ENCODE data around the gene STX17. TPM values are rescaled to one million over a fixed set of nuclear protein-coding genes. Genes with fewer than 3 reads are reported as not detected.

STX17 gene
- total and polyA plus RNA-seq, 12 donors: 5.4 to 47.2 (median 29.1) TPM

GRCh38 chr9:99881769-99882168 lies 24.7 kb upstream of the STX17 start:
- H3K27me3 ChIP-seq: no peaks in the 10 kb centered on the region
- H3K36me3 ChIP-seq (replicated peaks in 1 of 2): no peaks in the 10 kb centered on the region
- intact Hi-C loops (cut with DNase I): no loop called here
- no peak overlapping the region for H3K27ac ChIP-seq
- no peak for DNase-seq
- H3K4me3 ChIP-seq: no peak overlapping the region
- H3K4me1 ChIP-seq (replicated peaks in 1 of 2): no peaks in the 10 kb centered on the region
- no peaks in the 10 kb centered on the region for H3K9me3 ChIP-seq (replicated peaks in 1 of 3)
- TF ChIP-seq POLR2A (IDR thresholded peaks at IDR 0.05): no peak
- TF ChIP-seq, protein P1, sequence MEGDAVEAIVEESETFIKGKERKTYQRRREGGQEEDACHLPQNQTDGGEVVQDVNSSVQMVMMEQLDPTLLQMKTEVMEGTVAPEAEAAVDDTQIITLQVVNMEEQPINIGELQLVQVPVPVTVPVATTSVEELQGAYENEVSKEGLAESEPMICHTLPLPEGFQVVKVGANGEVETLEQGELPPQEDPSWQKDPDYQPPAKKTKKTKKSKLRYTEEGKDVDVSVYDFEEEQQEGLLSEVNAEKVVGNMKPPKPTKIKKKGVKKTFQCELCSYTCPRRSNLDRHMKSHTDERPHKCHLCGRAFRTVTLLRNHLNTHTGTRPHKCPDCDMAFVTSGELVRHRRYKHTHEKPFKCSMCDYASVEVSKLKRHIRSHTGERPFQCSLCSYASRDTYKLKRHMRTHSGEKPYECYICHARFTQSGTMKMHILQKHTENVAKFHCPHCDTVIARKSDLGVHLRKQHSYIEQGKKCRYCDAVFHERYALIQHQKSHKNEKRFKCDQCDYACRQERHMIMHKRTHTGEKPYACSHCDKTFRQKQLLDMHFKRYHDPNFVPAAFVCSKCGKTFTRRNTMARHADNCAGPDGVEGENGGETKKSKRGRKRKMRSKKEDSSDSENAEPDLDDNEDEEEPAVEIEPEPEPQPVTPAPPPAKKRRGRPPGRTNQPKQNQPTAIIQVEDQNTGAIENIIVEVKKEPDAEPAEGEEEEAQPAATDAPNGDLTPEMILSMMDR (IDR thresholded peaks at IDR 0.05): no peak

GRCh38 chr9:99885747-99886146 lies 20.7 kb upstream of the STX17 start:
- Histone ChIP-seq H3K27me3 (no peaks in the 10 kb centered on the region), H3K36me3 (replicated peaks in 1 of 2) (no peaks in the 10 kb centered on the region), H3K4me1 (replicated peaks in 1 of 2) (no peaks in the 10 kb centered on the region), H3K9me3 (replicated peaks in 1 of 3) (no peaks in the 10 kb centered on the region), H3K27ac (no peak overlapping the region), H3K4me3 (no peak overlapping the region)
- 41 to 68% (median 49%) methylated on average over 1 of the region's 1 CpG for WGBS, 4 donors
- no peak for TF ChIP-seq POLR2A (IDR thresholded peaks at IDR 0.05)
- TF ChIP-seq, protein P1 (IDR thresholded peaks at IDR 0.05): no peak
- intact Hi-C loops (cut with DNase I): no loop called here
- DNase-seq: no peak

DNA sequence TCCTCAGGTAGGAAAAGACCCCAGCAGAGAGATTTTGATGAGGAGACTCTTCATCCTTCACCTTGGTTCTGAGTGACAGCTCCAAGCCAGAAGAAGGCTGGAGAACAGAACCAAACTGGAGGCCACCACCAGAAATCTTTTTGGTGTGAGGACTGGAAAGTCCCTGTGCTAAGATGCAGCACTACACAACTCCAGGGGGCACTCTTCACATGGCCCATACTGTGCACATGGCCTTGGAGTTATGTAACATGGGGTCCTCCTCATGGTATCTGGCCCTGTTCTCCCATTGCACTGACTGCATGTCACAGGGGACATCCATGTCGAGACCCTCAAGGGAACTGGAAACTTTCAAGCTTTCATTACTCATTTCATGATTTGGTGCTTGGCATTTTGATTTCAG lies 17.3 kb upstream of the STX17 start:
- TF ChIP-seq, protein P1 (IDR thresholded peaks at IDR 0.05): no peak
- TF ChIP-seq POLR2A (IDR thresholded peaks at IDR 0.05): no peak
- Histone ChIP-seq H3K27ac (no peak overlapping the region), H3K9me3 (replicated peaks in 1 of 3) (no peaks in the 10 kb centered on the region), H3K4me3 (no peak overlapping the region), H3K27me3 (no peaks in the 10 kb centered on the region), H3K36me3 (replicated peaks in 1 of 2) (no peaks in the 10 kb centered on the region), H3K4me1 (replicated peaks in 1 of 2) (no peaks in the 10 kb centered on the region)
- intact Hi-C loops (cut with DNase I): no loop called here
- no peak for DNase-seq
- WGBS, 4 donors: 89 to 93% (median 91%) methylated on average over 1 of the region's 1 CpG

GRCh38 chr9:99894826-99895225 lies 11.6 kb upstream of the STX17 start:
- TF ChIP-seq POLR2A (IDR thresholded peaks at IDR 0.05): no peak
- TF ChIP-seq, protein P1 (IDR thresholded peaks at IDR 0.05): no peak
- H3K4me1 ChIP-seq (replicated peaks in 1 of 2): no peaks in the 10 kb centered on the region
- no peak overlapping the region for H3K4me3 ChIP-seq
- no peaks in the 10 kb centered on the region for H3K9me3 ChIP-seq (replicated peaks in 1 of 3)
- DNase-seq: no peak
- H3K36me3 ChIP-seq (replicated peaks in 1 of 2): no peaks in the 10 kb centered on the region
- H3K27ac ChIP-seq: no peak overlapping the region
- WGBS, 4 donors: 72 to 90% (median 74%) methylated on average over 2 of the region's 2 CpGs
- H3K27me3 ChIP-seq: no peaks in the 10 kb centered on the region
- intact Hi-C loops (cut with DNase I): no loop called here
